PC-3 (cell line): Measurements from ENCODE around the gene RP2.

Source experiments
- CTCF ChIP-seq: fragments of 300-600 bp; sonication (generic); conservative IDR thresholded peaks from 2 replicates; pipeline ENCODE4 v1.5.1; 2017; ENCODE audit warnings: antibody characterized with exemption, low read depth, mild to moderate bottlenecking, low read length
- EZH2 ChIP-seq: fragments of 300-600 bp; sonication (generic); IDR thresholded peaks from one replicate; pipeline ENCODE4 v1.6.1; 2017; ENCODE audit warnings: antibody characterized with exemption, mild to moderate bottlenecking, low read length; ENCODE audit not compliant: unreplicated experiment
- EZH2phosphoT487 ChIP-seq: fragments of 300-600 bp; sonication (generic); IDR thresholded peaks from 2 replicates; pipeline ENCODE4 v1.6.1; 2018; ENCODE audit warnings: mild to moderate bottlenecking, antibody characterized with exemption, low read length, borderline replicate concordance

- no peak for TF ChIP-seq CTCF
- TF ChIP-seq EZH2: no peak
- no peak for TF ChIP-seq EZH2phosphoT487
Observed at GRCh38 chrX:46917622-46918021, 80.8 kb downstream of the RP2 start.
